ENCODE results near the gene CDK6.

Gene CDK6

GRCh38 chr7:92824901-92825480 is 11.4 kb downstream of the CDK6 start:
- no peak for DNase-seq

- DNase-seq: no peak
Observed at GRCh38 chr7:92824450-92824849, 11.9 kb downstream of the CDK6 start.

- DNase-seq: no peak
Observed at GRCh38 chr7:92823042-92823441, 13.3 kb downstream of the CDK6 start.

GRCh38 chr7:92820191-92820590 is 16.2 kb downstream of the CDK6 start:
- DNase-seq: no peak

- DNase-seq: no peak
Observed at GRCh38 chr7:92817398-92817797, 19.0 kb downstream of the CDK6 start.

GRCh38 chr7:92815412-92815811 is 21.0 kb downstream of the CDK6 start:
- DNase-seq: no peak

- DNase-seq: no peak
Observed at GRCh38 chr7:92813390-92814024, 22.9 kb downstream of the CDK6 start.

GRCh38 chr7:92811158-92811557 is 25.2 kb downstream of the CDK6 start:
- DNase-seq: no peak

GRCh38 chr7:92809760-92810573 is 26.4 kb downstream of the CDK6 start:
- peak; percentile 76 for DNase-seq

GRCh38 chr7:92809397-92809759 is 27.0 kb downstream of the CDK6 start:
- no peak for DNase-seq

GRCh38 chr7:92808635-92809034 is 27.7 kb downstream of the CDK6 start:
- DNase-seq: no peak

- no peak for DNase-seq
Observed at GRCh38 chr7:92808006-92808405, 28.4 kb downstream of the CDK6 start.

- DNase-seq: no peak
Observed at GRCh38 chr7:92806496-92806895, 29.9 kb downstream of the CDK6 start.

- DNase-seq: no peak
Observed at GRCh38 chr7:92802406-92802805, 34.0 kb downstream of the CDK6 start.

- DNase-seq: no peak
Observed at GRCh38 chr7:92799446-92800211, 36.7 kb downstream of the CDK6 start.

- DNase-seq: no peak
Observed at GRCh38 chr7:92798517-92799249, 37.7 kb downstream of the CDK6 start.

GRCh38 chr7:92797693-92798092 is 38.7 kb downstream of the CDK6 start:
- DNase-seq: no peak

GRCh38 chr7:92797284-92797683 is 39.1 kb downstream of the CDK6 start:
- DNase-seq: no peak

GRCh38 chr7:92794831-92795230 is 41.5 kb downstream of the CDK6 start:
- DNase-seq: no peak

GRCh38 chr7:92794391-92794790 is 42.0 kb downstream of the CDK6 start:
- DNase-seq: no peak

GRCh38 chr7:92793656-92794205 is 42.6 kb downstream of the CDK6 start:
- DNase-seq: no peak

- no peak for DNase-seq
Observed at GRCh38 chr7:92790992-92791391, 45.4 kb downstream of the CDK6 start.
